Activated CD8-positive, alpha-beta T cell treated with anti-CD3 and anti-CD28 coated beads for 36 hours (primary cell): ENCODE results near the gene BIRC5. TPM values are rescaled to one million over a fixed set of nuclear protein-coding genes. Genes with fewer than 3 reads are reported as not detected.
"Not testable (repeated sequence)": the region's sequence is repeated elsewhere in the genome, so short reads cannot be mapped to it uniquely, and the experiment has no call there.

Experiments
- ATAC-seq: fragments of 200-7000 bp; cut with Tn5 transposase; one replicate; pipeline ENCODE4 v1.10.0; 2021; ENCODE audit warnings: mild to moderate bottlenecking, moderate library complexity
- CTCF ChIA-PET: fragments of 350-600 bp; sonication (Branson Sonifier 250); formaldehyde crosslinking; loops from one replicate; lab custom pipeline; 2021; ENCODE audit warnings: antibody characterized with exemption; lab: Charles Lee
- POLR2A ChIA-PET: fragments of 350-600 bp; sonication (Branson Sonifier 250); formaldehyde crosslinking; loops from one replicate; lab custom pipeline; 2021; ENCODE audit warnings: antibody characterized with exemption; lab: Charles Lee
- DNase-seq: peaks from one replicate; pipeline ENCODE4 v3.0.0-alpha.2; 2020
- H3K27ac Mint-ChIP-seq: one replicate; pipeline ENCODE4 v1.8.0; 2021; ENCODE audit warnings: mild to moderate bottlenecking, mixed read lengths
- H3K27me3 Mint-ChIP-seq: one replicate; pipeline ENCODE4 v1.8.0; 2021; ENCODE audit warnings: mixed read lengths
- H3K36me3 Mint-ChIP-seq: one replicate; pipeline ENCODE4 v1.8.0; 2021; ENCODE audit warnings: low read depth, mixed read lengths
- H3K4me1 Mint-ChIP-seq: one replicate; pipeline ENCODE4 v1.8.0; 2021; ENCODE audit warnings: low read depth, mixed read lengths
- H3K4me3 Mint-ChIP-seq: one replicate; pipeline ENCODE4 v1.8.0; 2021; ENCODE audit warnings: mild to moderate bottlenecking, moderate library complexity, mixed read lengths
- H3K9me3 Mint-ChIP-seq: one replicate; pipeline ENCODE4 v1.8.0; 2021; ENCODE audit warnings: mixed read lengths
- intact Hi-C: fragments of 100-400 bp; cut with micrococcal nuclease; formaldehyde crosslinking; loops from one replicate; pipeline ENCODE4 v1.10.0; 2022
- total RNA-seq, 2 experiments: library from RNA; stranded (reverse); gene quantifications; one replicate each; pipeline ENCODE4 v1.2.3, GENCODE V29; 2021
- TF ChIP-seq, protein P1 (sequence below): fragments of 200-600 bp; IDR thresholded peaks from one replicate; pipeline ENCODE4 v1.8.0; 2022; ENCODE audit warnings: antibody characterized with exemption, mild to moderate bottlenecking

The BIRC5 gene
- total RNA-seq, 2 experiments from 2014 or later: 90.6 to 93.7 TPM

DNA sequence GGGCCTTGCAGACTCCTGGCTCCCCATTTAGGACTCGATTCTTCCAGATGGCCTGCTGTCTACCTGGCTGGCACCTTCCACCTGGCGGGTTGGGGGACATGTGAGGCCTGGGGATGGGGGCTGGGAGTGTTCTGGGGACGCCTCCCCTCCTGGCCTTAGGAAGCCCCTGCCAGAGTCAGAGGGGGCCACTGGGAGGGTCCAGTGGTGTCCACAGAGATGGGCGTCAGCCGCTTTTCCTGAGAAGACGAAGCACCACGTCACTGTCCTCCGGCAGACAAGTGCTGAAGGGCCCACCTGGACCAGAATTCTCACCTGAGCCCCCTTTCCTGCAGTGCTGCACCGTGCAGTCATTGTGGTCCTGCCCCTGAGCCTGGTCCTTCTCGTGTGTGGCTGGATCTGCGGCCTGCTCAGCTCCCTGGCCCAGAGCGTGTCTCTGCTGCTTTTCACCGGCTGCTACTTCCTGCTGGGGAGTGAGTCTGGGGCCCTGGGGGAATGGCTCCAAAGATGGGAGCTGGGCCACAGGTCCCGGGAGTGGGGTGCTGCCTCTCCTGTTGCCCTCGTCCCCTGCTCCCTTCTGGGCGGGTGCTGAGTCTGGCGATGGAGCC is 20.3 kb downstream of the BIRC5 start:
- Mint-ChIP-seq H3K27me3 (peaks cover 22% of the 10 kb centered on the region), H3K9me3 (no peaks in the 10 kb centered on the region), H3K4me1 (peaks cover 12% of the 10 kb centered on the region), H3K27ac (no peak overlapping the region), H3K36me3 (no peaks in the 10 kb centered on the region), H3K4me3 (no peak overlapping the region)
- ChIA-PET POLR2A (no interaction called here), CTCF (interaction anchor here (1.5 kb wide), 1 partner anchor 17 kb away, joined by 5 read pairs; no protein-coding TSS in a partner anchor)
- intact Hi-C loops: no loop called here
- DNase-seq: no peak
- no peak for ATAC-seq
- TF ChIP-seq, protein P1, sequence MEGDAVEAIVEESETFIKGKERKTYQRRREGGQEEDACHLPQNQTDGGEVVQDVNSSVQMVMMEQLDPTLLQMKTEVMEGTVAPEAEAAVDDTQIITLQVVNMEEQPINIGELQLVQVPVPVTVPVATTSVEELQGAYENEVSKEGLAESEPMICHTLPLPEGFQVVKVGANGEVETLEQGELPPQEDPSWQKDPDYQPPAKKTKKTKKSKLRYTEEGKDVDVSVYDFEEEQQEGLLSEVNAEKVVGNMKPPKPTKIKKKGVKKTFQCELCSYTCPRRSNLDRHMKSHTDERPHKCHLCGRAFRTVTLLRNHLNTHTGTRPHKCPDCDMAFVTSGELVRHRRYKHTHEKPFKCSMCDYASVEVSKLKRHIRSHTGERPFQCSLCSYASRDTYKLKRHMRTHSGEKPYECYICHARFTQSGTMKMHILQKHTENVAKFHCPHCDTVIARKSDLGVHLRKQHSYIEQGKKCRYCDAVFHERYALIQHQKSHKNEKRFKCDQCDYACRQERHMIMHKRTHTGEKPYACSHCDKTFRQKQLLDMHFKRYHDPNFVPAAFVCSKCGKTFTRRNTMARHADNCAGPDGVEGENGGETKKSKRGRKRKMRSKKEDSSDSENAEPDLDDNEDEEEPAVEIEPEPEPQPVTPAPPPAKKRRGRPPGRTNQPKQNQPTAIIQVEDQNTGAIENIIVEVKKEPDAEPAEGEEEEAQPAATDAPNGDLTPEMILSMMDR: no peak

DNA sequence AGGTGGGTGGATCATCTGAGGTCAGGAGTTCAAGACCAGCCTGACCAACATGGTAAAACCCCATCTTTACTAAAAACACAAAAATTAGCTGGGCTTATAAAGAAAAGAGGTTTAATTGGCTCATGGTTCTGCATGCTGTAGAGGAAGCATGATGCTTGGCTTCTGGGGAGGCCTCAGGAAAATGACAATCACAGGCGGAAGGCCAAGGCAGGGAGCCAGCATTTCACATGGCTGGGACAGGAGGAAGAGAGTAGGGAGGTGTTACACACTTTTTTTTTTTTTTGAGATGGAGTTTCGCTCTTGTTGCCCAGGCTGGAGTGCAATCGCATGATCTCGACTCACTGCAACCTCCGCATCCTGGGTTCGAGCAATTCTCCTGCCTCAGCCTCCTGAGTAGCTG is 21.0 kb downstream of the BIRC5 start:
- ATAC-seq, H3K4me3 Mint-ChIP-seq, DNase-seq, POLR2A ChIA-PET, H3K36me3 Mint-ChIP-seq, intact Hi-C loops, H3K9me3 Mint-ChIP-seq, H3K27ac Mint-ChIP-seq: not testable (repeated sequence)
- Mint-ChIP-seq H3K4me1 (peaks cover 12% of the 10 kb centered on the region), H3K27me3 (peaks cover 22% of the 10 kb centered on the region)
- CTCF ChIA-PET: interaction anchor here (1.5 kb wide), 1 partner anchor 16 kb away, joined by 5 read pairs; no protein-coding TSS in a partner anchor

DNA sequence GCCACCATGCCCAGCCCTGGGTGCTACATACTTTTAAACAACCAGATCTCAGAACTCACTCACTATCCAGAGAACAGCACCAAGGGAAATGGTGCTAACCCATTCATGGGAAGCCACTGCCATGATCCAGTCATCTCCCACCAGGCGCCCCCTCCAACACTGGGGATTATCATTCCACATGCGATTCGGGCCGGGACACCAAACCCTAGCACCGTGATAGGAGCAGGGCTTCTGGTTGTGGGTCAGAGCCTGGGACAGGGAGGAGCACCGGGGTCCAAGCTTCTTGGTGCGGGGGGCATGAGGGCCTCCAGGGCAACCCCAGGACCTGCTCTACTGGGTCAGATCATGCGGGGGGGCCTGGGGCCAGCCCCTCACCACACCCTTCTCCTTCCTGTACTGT is 21.8 kb downstream of the BIRC5 start:
- Mint-ChIP-seq H3K4me3 (no peak overlapping the region), H3K4me1 (peaks cover 9% of the 10 kb centered on the region), H3K27me3 (peaks cover 16% of the 10 kb centered on the region), H3K27ac (no peak overlapping the region), H3K36me3 (no peaks in the 10 kb centered on the region), H3K9me3 (no peaks in the 10 kb centered on the region)
- TF ChIP-seq, protein P1: no peak
- CTCF ChIA-PET: interaction anchor here (1.5 kb wide), 1 partner anchor 15 kb away, joined by 5 read pairs; no protein-coding TSS in a partner anchor
- POLR2A ChIA-PET: interaction anchor here (1.2 kb wide), 1 partner anchor 9 kb away, joined by 3 read pairs; no protein-coding TSS in a partner anchor
- no peak for DNase-seq
- intact Hi-C loops: no loop called here
- no peak for ATAC-seq

DNA sequence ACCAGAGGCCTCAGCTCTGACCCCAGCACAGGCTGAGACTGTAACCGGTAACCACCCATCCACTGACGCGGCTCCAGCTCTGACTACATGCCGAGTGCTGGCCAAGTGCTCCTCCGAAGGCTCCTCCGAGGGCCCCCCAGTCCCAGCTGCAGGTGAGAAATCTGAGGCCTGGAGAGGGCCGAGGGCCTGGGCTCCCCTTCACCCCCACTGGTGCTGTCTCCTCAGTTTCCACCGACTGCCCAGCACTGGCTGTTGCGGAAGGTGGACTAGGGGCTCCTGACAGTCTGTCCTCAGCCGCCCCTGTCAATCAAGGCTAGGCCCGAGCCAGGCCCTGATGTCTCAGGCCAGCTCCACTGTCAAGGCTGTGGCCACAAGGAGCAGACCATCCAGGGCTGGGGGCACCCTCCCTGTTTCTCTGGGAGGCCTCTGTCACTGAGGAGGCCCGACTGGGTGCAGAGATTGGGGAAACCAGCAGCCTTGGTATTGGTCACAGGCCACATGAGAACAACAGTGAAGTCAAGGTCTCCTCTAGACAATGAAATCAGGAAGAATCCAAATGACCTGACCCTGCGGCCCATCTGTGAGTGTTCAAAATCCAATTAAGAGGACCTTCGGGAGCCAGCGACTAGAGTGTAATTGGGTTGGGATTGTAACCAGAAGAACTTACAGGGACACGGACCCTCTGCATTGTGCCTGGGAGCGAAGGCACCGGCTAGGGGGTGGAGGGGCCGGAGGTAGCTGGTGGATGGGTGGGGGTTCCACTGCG is 22.5 kb downstream of the BIRC5 start:
- H3K4me1 Mint-ChIP-seq: peaks cover 7% of the 10 kb centered on the region
- TF ChIP-seq, protein P1: no peak
- DNase-seq (no peak), ATAC-seq (no peak)
- ChIA-PET CTCF (no interaction called here), POLR2A (interaction anchor here (1.2 kb wide), 1 partner anchor 10 kb away, joined by 3 read pairs; no protein-coding TSS in a partner anchor)
- no peaks in the 10 kb centered on the region for H3K9me3 Mint-ChIP-seq
- peaks cover 10% of the 10 kb centered on the region for H3K27me3 Mint-ChIP-seq
- H3K36me3 Mint-ChIP-seq: no peaks in the 10 kb centered on the region
- intact Hi-C loops: no loop called here
- H3K27ac Mint-ChIP-seq: no peak overlapping the region
- no peak overlapping the region for H3K4me3 Mint-ChIP-seq

DNA sequence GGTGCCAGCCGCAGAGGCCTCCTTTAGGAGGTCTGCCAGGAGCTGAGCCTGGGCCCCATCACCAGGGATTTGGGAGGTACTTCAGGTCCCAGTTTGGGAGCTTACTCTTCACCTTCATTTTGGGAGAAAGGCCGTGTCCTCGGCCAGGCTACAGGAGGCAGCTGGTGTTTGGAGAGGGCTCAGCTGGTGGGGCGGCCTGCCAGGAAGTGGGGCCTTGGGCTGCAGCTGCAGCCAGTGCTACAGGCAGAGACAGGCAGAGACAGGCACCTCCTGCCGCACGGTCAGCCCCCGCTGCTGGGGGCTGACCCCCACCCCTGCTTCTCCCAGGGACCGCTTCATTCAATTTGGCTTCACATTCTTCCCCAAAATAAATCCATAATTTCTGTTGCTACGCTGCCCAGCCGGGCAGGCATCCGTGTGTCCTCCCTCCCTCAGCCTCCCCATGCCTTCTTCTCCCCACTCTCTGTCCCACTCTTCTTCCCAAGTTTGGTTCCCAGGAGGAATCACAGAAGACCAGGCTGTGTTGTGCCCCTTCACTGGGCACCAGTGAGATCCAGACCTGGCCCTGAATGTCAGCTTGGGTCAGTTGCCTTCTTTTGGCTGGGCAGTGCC is 23.5 kb downstream of the BIRC5 start:
- CTCF ChIA-PET: interaction anchor here (1.2 kb wide), 1 partner anchor 13 kb away, joined by 7 read pairs; no protein-coding TSS in a partner anchor
- POLR2A ChIA-PET: no interaction called here
- Mint-ChIP-seq H3K4me3 (no peak overlapping the region), H3K27me3 (peaks cover 4% of the 10 kb centered on the region), H3K9me3 (no peaks in the 10 kb centered on the region), H3K27ac (no peak overlapping the region), H3K4me1 (peaks cover 5% of the 10 kb centered on the region), H3K36me3 (no peaks in the 10 kb centered on the region)
- intact Hi-C loops: no loop called here
- DNase-seq: no peak
- TF ChIP-seq, protein P1: no peak
- ATAC-seq: no peak
